Ramos (cell line): Measurements from ENCODE around the gene OCIAD1.
"Not testable (repeated sequence)": the region's sequence is repeated elsewhere in the genome, so short reads cannot be mapped to it uniquely, and the experiment has no call there.

Experiments used
- in situ Hi-C: fragments of 300-500 bp; cut with MboI; formaldehyde crosslinking; loops from one replicate; pipeline ENCODE4 v1.14.3; 2022; ENCODE audit warnings: low sequenced_read_pairs; ENCODE audit not compliant: unreplicated experiment

The OCIAD1 gene

DNA sequence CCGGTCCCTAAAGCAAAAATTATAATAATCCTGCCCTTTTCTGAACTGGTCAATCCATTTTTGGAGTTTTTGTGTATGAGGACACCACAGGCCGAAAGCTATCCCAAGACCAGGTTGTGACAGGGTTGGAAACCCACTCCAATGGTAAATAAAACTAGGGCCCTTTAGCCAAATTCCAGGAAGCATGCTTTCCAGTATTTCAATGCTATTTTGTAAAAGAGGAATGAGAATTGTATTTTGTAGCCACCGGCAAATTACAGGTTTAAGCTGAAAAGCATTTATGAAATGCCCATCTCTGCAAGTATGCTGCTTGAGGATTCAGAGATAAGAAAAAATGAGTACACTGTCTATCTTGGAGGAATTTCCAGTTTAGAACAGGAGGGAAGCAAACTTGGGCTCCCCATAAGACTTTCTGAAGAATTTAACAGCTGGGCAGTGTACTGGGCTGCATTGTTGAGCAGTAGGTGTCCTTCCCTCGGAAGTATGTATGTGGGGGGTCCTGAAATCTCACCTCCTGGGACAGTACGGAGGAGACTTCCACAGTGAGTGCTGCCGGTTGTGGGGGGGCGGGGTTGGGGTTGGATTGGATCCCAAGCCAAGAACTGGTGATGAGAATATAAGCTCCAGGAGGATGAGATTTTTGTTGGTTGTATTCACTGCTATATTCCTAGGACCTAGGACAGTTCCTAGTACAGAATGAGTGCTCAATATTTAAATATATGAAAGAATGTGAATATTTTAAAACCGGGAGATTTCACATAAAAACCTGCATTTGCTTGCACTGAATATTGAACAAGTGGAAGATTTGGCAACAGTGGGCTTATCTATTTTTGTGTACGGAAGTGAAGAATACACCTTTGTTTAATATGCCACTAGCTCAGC, 48.9 kb downstream of the OCIAD1 start:
- in situ Hi-C loops: no loop called here

DNA sequence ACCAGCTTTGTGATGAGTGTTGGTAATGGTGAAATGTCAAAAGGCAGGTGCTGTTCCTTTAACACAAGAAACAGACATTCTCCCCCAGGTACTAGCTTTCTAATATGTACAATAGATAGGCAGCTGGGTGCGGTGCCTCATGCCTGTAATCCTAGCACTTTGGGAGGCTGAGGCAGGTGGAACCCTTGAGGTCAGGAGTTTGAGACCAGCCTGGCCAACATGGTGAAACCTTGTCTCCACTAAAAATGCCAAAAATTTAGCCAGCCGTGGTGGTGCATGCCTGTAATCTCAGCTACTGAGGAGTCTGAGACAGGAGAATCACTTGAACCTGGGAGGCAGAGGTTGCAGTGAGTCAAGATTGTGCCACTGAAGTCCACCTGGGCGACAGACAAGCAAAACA, 50.8 kb downstream of the OCIAD1 start:
- in situ Hi-C loops: not testable (repeated sequence)

DNA sequence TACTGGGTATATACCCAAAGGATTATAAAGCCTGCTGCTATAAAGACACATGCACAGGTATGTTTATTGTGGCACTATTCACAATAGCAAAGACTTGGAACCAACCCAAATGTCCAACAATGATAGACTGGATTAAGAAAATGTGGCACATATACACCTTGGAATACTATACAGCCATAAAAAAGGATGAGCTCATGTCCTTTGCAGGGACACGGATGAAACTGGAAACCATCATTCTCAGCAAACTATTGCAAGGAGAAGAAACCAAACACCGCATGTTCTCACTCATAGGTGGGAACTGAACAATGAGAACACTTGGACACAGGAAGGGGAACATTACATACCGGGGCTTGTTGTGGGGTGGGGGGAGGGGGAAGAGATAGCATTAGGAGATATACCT, 58.9 kb downstream of the OCIAD1 start:
- in situ Hi-C loops: not testable (repeated sequence)

DNA sequence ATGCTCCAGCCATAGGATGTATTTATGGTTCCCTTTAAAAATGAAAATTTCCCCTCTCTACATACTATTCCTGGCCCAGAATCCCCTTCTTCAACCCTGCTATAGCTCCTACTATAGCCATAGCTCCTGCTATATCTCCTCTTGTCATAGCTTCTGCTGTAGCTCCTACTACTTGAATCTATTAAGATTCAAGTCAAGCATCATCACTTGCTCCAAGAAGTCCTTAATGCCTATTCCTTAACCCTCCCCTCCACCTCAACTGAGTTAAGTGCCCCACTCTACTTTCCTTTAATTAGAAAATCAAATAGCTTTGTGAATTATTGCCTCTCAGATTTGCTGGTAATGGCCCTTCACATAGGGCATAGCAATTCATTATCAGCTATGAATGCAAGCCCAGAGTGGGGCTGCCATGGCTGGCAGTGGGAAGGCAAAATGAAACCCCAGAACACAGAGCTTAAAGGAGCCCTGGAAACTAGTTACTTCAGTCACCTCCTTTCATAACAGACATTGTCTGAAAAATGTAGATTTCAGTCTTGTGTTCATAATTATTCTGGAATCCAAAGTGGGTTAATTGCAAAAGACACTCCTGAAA, 60.2 kb downstream of the OCIAD1 start:
- in situ Hi-C loops: no loop called here

DNA sequence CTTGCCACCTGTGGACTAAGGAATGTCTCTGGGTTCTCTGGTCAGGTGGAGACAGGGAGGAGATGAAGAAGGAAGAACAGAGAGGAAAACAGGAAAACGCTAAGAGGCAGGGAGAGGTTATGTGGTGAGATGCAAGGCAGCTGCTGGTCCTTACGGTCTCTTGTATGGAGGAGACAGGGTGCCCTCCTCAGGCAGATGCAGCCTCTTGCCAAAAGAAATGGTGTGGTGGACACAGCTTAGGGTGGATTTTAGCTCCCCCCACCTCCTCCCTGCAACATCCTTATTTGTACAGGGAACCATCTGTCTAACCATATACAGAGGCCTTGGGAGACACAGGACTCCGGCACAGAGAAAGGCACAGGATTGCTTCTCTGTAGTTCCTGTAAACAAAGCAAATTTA, 66.0 kb downstream of the OCIAD1 start:
- in situ Hi-C loops: no loop called here

DNA sequence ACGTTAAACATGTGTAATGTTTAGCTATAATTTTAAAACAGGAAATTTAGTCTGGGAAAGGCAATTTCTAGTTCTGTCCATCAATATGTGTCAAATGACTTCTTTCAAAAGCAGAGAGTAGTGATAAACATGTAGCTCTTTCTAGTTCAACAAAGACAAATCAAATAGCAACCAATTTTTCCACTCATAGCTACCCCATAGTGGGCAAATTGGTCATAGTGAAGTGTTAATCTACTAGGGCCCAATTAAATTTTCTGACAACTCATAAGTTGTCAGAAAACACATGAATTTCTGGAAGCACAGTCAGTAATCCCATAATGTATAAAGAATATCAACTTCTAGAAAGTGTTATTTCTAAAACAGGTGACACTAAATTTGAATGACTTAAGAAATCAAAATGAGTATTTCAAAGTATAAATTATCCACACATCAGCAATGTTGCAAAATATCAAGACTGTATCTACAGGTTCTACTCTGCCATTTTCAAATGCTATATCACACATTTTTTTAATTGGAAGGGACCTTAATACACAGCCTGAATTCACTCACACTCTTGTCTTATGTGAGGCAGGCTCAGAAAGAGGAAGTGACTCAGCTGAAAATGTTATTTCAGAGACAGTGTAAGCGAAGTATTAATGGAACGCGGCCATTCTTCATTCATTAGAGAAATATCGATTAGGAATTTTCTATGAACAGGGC, 68.0 kb downstream of the OCIAD1 start:
- in situ Hi-C loops: no loop called here

DNA sequence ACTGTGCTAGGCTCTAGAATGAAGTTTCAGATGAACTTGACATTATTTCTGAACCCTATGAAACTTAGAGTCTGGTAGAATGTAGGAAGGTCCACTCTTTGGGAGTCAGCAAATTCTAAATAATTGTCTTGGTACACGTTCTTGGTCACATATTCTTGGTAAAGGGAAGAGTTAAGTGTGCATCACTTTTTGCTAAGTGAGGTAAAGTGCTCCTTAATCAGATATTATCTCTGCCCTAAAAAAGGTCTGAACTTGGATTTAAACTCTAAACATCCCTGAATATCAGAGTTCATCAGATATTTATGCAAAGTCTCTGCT, 68.5 kb downstream of the OCIAD1 start:
- in situ Hi-C loops: no loop called here

DNA sequence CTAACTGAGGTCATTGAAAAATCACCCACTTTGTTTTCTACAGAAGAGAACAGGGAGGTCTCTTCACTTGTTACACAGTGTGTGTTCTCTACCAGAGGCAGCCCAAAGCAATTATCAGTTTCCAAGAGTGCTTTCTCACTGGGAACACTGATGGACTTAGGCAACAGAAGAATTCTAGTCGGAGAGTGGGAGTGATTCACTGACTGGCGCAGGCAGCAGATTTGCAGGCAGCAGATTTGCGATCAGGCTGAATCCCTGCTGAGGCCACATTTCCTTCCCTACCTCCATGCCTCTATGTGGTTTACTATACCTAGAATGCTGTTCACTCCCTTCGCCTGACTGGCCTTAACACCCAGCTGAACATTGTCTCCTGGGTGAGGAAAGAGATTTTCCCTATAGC, 69.1 kb downstream of the OCIAD1 start:
- in situ Hi-C loops: no loop called here

DNA sequence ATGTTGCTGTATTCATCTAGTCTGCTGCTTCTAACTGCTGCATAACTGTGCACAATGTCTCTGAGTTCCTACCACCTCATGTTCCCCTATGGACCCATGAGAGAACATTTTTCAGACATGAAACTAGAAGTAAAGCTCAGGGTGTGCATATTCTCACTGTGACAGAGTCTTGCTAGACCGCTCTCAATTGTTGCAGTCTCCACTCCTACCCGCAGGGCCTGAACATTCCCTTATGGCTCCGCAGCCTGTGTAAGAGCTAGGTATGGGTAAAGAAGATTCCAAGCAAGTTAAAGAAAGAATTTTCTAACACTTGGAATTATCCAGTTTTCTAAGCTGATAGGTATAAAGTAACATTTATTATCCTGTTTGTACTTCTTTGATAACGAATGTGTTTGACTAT, 70.3 kb downstream of the OCIAD1 start:
- in situ Hi-C loops: no loop called here

DNA sequence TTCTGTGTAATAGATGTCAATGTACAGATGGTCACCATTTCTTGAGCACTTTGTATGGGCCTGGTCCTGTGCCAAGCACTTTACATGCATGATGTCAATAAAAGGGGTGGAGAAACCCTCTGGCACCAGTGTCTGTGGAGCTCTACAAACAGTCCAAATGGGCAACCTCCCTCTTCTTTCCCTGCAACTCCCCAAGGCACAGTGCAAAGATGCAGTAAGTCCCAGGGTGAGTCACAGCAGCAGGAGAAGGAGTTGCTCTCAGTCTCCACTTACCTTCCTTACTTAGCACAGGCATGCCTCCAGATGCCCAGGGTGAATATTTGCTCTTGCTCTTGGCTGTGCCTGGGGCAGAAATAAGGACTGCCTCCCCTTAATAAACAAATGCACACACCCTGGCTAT, 71.4 kb downstream of the OCIAD1 start:
- in situ Hi-C loops: no loop called here

DNA sequence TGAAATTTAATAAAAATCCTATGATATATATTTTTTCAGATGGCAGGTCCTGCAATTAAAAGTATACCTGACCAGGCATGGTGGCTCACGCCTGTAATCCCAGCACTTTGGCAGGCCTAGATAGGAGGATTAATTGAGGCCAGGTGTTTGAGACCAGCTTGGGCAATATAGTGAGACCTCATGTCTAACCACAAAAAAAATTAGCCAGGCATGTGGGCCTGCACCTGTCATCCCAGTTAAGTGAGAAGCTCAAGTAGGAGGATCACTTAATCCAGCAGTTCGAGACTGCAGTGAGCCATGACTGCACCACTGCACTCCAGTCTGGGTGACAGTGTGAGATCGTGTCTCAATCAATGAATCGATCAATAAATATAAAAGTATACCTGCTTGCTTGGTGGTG, 73.2 kb downstream of the OCIAD1 start:
- in situ Hi-C loops: no loop called here

DNA sequence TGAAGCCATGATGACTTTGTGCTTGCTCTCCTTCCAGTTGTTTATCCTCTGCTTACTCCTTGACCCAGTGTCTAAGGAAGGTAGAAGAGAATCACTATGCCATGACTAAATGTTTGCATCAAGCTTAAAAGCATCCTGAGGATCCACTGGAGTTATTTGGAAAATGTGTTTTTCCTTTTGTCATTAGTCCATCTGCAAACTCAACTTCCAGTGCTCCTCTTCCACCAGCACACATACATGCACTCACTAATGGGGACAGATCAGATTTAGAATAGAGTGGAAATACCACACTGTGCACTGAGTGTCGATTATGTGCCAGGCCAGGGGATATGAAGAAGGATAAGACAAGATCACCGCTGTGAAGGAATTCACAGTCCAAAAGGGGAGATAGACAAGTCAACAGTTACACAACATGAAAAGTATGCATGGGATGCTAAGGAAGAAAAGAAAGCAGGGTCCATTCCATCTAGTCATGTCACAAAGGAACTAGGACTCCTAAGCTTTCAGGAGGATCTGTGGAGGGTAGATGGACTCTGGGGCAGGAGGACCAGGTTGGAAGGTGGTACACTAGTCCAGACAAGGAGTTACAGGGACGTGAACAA, 73.8 kb downstream of the OCIAD1 start:
- in situ Hi-C loops: no loop called here

DNA sequence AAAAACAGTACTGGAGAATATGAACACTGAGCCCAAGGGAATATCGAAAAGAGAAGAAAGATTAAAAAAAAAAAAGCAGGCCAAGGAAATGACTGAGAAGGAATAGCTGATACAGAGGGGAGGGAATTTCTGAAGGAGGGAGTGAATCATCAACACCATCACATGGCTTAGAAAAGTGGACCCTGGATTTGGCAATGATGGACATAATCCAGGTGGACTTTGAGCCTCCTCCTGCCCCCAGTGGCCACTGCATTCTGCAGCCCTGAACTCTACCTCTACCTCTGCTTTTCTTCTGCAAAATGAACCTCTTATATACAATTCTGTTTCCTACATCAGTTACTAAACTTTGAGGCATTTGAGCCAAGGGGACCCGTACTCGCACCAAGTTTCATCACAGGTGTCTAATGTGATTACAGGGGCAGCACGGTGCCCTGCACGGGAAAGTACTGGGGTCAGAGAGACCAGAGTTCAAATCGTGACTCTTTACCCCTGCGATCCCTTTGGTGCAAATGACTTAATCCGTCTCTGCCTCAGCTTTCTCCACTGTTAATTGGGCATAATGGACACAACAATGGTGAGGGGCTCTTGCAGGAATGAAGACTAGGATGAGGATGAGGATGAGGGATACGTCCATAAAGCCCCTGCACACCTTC, 74.6 kb downstream of the OCIAD1 start:
- in situ Hi-C loops: no loop called here

DNA sequence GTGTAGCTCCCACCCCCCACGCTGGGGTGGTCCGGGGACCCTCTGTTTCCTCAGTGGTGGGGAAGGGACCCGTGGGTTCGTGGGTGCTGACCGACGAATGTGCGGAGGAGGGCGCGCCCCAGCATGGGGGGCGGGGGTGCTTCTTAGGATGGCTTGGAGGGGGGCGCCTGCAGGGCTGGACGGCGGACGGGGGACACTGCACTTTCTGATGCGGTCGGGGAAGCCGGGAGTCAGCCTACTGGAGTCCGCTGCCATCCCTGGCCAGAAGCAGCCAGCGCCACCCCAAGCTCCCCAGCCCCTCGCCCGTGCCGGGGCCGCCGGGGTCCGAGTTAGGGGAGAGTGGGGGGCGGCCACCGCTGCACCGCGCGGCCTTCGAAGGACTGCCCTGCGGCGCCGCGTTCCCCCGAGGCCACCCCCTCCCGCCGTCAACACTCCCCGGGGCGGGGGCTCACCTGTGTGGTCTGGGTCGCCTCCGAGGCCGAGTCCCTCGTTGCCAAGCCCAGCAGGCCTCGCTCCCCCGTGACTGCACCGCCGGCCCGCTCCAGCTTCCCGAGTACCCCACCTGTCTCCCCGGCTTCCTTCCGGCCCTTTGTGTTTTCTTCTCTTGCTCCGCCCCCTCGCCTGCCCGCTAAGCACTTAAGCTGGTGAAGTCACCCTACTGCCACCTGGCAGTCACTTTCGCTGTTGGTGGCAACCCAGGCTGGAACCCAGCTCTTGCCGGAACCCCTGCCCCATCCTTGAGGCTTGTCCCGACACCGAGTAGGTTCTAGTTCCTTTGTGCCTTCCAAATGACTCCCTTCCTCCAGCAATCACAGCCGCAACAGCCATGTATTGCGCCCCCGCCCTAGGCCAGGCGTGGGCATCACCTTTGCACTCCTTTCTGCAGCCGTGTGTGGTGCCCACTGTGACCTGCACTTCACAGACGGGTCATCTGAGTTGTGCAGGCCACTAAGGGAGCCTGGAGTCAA, 75.6 kb downstream of the OCIAD1 start, which contains the start of gene OCIAD2:
TSS of gene OCIAD2 (minus strand) at position 569 of the 968 bp plus-strand sequence. CDS start 2,225 bp downstream, outside the sequence.
- in situ Hi-C loops: no loop called here

DNA sequence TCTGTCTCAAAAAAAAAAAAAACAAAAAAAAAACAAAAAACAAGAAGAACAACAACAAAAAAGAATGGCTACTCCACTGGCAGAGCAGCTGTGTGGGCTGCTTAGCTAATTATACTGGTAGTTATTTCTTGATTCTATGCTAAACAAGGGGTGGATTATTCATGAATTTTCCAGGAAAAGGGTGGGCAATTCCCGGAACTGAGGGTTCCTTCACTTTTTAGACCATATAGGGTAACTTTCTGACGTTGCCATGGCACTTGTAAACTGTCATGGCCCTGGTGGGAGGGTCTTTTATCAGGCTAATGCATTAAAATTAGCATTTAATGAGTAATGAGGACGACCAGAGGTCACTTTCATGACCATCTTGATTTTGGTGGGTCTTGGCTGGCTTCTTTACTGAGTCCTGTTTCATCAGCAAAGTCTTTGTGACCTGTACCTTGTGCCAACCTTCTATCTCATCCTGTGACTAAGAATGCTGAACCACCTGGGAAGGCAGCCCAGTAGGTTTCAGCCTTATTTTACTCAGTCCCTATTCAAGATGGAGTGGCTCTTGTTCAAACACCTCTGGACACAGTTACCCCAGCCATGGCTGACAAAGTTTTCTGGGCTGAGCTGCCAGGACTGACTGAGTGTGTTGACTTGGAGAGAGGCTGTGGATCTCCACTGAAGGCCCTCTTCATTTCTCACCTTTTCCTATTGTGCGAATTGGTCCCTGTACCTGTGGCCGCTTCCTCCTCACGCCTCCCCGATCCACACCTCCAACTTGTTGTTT, 77.0 kb downstream of the OCIAD1 start:
- in situ Hi-C loops: no loop called here

DNA sequence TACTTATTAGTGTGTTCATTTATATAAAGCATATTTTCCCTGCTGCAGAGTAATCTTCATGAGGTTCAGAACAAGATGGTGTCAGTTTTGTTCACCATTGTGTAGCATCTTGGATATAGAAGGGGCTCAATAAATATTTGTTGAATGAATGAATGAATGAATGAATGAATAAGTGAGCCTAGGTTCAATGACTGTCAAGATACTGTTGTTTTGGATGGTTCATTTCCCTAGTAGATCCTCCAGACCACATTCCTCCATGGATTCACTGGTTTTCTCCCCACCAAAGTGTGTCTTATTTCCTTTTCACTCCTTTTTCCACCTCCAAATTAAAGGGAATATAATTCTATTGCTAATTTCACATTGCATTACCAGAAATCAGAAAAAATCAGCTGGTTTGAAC, 77.8 kb downstream of the OCIAD1 start:
- in situ Hi-C loops: no loop called here

DNA sequence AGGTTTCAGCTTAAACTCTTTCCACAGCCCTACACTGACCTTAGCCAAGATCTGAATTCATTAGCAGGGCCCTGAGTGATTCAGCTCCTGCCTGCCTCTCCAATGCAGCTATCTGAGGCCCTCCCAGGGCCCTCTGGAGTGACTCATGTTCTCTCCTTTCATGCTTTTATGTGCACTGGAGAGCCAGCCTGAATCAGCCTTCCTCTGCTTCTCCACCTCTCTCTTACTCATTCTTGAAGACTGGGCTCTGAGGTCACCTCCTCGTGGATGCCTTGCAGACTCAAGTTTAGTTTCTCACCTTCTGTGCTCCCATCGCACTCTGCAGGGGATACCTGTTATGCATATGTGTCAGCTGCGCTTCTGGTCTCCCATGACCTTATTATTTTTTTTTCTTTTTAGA, 78.8 kb downstream of the OCIAD1 start:
- in situ Hi-C loops: no loop called here

DNA sequence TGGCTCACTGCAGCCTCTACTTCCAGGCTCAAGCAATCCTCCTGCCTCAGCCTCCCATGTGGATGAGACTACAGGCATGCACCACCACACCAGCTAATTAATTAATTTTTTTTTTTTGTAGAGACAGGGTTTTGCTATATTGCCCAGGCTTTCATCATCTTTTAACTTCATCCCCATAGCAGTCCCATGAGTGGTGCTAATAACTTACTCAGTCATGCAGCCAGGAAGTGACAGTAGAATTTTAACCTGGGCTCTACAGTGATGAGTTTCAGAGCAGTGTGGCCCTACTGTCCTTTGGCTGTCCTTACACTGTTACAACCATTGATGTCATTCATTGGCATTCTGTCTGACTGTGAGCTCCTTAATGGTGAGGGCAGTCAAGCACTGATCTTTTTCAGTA, 79.6 kb downstream of the OCIAD1 start:
- in situ Hi-C loops: no loop called here
